Measurements from ENCODE around the gene AAMP. TPM values are rescaled to one million over a fixed set of nuclear protein-coding genes. Genes with fewer than 3 reads are reported as not detected.
"Not testable (repeated sequence)": the region's sequence is repeated elsewhere in the genome, so short reads cannot be mapped to it uniquely, and the experiment has no call there.

AAMP gene
- polyA plus RNA-seq, 1 donor = 105 TPM

DNA sequence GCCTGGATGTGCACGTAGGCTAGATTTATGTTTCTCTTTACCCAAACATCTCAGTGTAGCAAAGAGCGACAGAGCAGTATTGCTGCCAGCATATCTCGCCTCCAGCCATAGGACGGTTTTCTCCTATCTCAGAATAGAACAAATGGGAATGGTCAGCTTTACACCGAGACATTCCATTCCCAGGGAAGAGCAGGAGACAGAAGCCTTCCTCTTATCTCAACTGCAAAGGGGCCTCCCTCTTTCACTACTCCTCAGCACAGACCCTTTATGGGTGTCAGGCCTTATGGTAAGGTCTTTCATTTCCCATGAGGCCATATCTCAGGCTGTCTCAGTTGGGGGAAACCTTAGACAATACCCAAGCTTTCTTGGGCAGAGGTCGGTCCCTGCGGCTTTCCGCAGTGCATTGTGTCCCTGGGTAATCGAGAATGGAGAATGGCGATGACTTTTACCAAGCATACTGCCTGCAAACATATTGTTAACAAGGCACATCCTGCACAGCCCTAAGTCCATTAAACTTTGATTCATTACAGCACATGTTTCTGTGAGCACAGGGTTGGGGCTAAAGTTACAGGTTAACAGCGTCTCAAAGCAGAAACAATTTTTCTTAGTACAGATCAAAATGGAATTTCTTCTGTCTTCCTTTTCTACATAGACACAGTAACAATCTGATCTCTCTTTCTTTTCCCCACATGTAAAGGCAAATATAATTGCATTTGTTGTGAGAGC is 41.8 kb upstream of the AAMP start:
- Histone ChIP-seq H3K27ac (ENCODE audit: low read length) (peak overlapping the region; percentile 97), H3K4me1 (ENCODE audit: control insufficient read depth, insufficient read depth, low read length) (peaks cover 45% of the 10 kb centered on the region)
- no CpG with 5 or more reads among the region's 11 CpGs for WGBS (ENCODE audit: insufficient coverage, low lambda C conversion rate)
- H3K27me3 ChIP-seq (ENCODE audit: control insufficient read depth, insufficient read depth, low read length); H3K9me3 ChIP-seq (ENCODE audit: control insufficient read depth, low read depth, low read length); H3K36me3 ChIP-seq (ENCODE audit: control insufficient read depth, insufficient read depth, low read length); H3K4me3 ChIP-seq (ENCODE audit: low read length): not testable (repeated sequence)
- peak in 1 of 2 donors; percentile 88 for DNase-seq

DNA sequence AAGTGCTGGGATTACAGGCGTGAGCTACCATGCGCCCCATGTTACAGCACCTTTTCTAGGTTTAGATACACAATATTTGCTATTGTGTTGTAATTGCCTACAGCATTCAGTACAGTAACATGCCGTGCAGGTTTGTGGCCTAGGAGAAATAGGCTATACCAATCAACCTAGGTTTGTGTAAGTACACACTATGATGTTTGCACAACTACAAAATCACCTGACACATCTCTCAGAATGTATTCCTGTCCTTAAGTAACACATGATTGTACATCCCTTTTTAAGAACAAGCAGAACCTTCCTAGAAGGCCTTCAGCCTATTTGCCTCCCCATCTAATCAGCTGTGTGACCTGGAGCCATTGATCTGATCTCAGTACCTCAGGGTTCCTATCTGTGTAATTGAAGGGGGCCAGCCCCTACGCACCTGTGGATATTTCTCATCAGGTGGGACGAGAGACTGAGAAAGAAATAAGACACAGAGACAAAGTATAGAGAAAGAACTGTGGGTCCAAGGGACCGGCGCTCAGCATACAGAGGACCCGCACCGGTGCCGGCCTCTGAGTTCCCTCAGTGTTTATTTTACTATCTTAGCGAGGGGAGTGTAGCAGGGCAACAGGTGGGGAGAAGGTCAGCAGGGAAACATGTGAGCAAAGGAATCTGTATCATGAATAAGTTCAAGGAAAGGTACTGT is 41.1 kb upstream of the AAMP start:
- Histone ChIP-seq H3K9me3 (ENCODE audit: control insufficient read depth, low read depth, low read length) (no peaks in the 10 kb centered on the region), H3K27me3 (ENCODE audit: control insufficient read depth, insufficient read depth, low read length) (no peaks in the 10 kb centered on the region), H3K36me3 (ENCODE audit: control insufficient read depth, insufficient read depth, low read length) (no peaks in the 10 kb centered on the region), H3K4me3 (ENCODE audit: low read length) (peak overlapping the region; percentile 5), H3K4me1 (ENCODE audit: control insufficient read depth, insufficient read depth, low read length) (peaks cover 47% of the 10 kb centered on the region), H3K27ac (ENCODE audit: low read length) (peak overlapping the region; percentile 97)
- DNase-seq = peak in 1 of 2 donors; percentile 78
- no CpG with 5 or more reads among the region's 11 CpGs for WGBS (ENCODE audit: insufficient coverage, low lambda C conversion rate)

DNA sequence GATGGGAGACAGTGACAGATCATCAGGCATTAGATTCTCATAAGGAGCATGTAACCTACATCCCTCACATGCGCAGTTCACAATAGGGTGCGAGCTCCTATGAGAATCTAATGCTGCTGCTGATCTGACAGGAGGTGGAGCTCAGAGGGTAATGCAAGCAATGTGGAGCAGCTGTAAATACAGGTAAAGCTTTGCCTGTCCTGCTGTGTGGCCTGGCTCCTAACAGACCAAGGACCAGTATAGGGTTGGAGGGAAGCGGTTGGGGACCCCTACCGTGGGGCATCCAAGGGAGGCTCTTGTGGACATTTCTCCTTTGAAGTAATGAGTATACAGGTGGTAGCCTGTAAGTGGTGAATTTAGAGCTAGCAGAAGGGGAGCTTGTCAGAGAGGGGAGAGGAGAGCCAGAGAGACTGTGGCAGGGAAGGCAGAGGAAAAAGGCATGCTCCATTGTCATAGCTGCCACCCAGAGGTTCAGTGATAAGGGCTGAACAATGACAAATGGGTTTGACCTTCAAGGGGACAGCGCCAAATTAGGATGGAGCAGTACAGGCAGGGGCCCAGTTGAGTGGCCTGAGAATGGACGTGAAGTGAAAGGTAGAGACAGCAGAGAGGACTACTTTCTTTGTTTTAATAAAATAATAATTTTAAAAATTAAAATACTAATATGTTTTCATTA is 37.6 kb upstream of the AAMP start:
- Histone ChIP-seq H3K27me3 (ENCODE audit: control insufficient read depth, insufficient read depth, low read length) (no peaks in the 10 kb centered on the region), H3K9me3 (ENCODE audit: control insufficient read depth, low read depth, low read length) (no peaks in the 10 kb centered on the region), H3K4me1 (ENCODE audit: control insufficient read depth, insufficient read depth, low read length) (peaks cover 43% of the 10 kb centered on the region), H3K36me3 (ENCODE audit: control insufficient read depth, insufficient read depth, low read length) (no peaks in the 10 kb centered on the region), H3K27ac (ENCODE audit: low read length) (no peak overlapping the region), H3K4me3 (ENCODE audit: low read length) (no peak overlapping the region)
- WGBS (ENCODE audit: insufficient coverage, low lambda C conversion rate) = no CpG with 5 or more reads among the region's 6 CpGs
- DNase-seq = no peak

DNA sequence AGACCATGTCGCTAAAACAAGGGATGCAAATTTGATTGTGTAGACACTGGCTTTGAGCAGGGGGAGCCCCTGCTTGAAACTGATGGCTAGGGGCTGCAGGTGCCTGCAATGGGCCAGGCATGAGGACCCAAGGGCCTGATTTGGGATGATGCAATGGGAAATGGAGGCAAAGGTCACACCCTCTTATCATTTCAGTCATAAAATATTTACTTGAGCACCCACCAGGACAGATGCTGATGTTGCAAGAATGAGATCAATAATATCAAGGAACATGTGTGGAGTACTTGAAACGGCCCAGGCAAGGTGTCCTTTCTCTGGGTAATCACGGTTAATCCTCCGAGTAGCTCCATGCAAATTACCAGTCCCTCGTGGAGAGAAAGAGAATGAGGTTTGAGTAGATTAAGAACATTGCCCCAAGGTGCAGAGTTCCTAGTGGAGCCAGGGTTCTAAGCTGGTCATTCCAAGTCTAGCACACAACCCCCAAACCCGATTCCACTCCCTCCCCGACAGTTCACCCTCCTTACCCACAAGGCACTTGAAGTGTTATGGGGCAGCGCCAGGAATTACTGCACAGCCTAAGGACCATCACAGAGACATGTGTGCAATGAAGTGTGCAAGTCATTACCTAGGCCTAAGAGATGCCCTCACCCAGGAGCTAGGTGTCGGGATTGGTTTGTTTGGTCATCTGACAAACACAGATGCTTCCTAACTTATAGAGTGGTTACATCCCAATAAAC is 36.4 kb upstream of the AAMP start:
- no peak overlapping the region for H3K27ac ChIP-seq (ENCODE audit: low read length)
- no peaks in the 10 kb centered on the region for H3K36me3 ChIP-seq (ENCODE audit: control insufficient read depth, insufficient read depth, low read length)
- H3K9me3 ChIP-seq (ENCODE audit: control insufficient read depth, low read depth, low read length) = no peaks in the 10 kb centered on the region
- WGBS (ENCODE audit: insufficient coverage, low lambda C conversion rate) = no CpG with 5 or more reads among the region's 9 CpGs
- peaks cover 32% of the 10 kb centered on the region for H3K4me1 ChIP-seq (ENCODE audit: control insufficient read depth, insufficient read depth, low read length)
- no peak overlapping the region for H3K4me3 ChIP-seq (ENCODE audit: low read length)
- H3K27me3 ChIP-seq (ENCODE audit: control insufficient read depth, insufficient read depth, low read length) = no peaks in the 10 kb centered on the region
- DNase-seq = peak in 1 of 2 donors; percentile 70

DNA sequence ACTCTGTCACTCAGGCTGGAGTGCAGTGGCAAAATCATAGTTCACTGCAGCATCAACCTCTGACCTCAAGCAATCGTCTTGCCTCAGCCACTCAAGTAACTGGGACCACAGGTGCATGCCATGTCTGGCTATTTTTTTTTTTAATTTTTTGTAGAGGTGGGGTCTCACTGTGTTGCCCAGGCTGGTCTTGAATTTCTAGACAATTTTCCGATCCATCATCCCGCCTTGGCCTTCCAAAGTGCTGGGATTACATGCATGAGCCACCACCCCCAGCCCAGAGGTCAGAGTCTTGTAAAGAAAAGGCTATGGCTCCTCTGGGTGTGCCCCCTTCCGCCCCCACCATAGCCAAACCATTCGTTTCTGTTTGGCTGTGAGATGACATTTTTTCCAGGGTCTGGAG is 35.4 kb upstream of the AAMP start:
- Histone ChIP-seq H3K36me3 (ENCODE audit: control insufficient read depth, insufficient read depth, low read length) (no peaks in the 10 kb centered on the region), H3K4me3 (ENCODE audit: low read length) (no peak overlapping the region), H3K27ac (ENCODE audit: low read length) (no peak overlapping the region), H3K27me3 (ENCODE audit: control insufficient read depth, insufficient read depth, low read length) (no peaks in the 10 kb centered on the region), H3K9me3 (ENCODE audit: control insufficient read depth, low read depth, low read length) (no peaks in the 10 kb centered on the region), H3K4me1 (ENCODE audit: control insufficient read depth, insufficient read depth, low read length) (peaks cover 26% of the 10 kb centered on the region)
- WGBS (ENCODE audit: insufficient coverage, low lambda C conversion rate) = no CpG with 5 or more reads among the region's 5 CpGs
- DNase-seq = no peak

DNA sequence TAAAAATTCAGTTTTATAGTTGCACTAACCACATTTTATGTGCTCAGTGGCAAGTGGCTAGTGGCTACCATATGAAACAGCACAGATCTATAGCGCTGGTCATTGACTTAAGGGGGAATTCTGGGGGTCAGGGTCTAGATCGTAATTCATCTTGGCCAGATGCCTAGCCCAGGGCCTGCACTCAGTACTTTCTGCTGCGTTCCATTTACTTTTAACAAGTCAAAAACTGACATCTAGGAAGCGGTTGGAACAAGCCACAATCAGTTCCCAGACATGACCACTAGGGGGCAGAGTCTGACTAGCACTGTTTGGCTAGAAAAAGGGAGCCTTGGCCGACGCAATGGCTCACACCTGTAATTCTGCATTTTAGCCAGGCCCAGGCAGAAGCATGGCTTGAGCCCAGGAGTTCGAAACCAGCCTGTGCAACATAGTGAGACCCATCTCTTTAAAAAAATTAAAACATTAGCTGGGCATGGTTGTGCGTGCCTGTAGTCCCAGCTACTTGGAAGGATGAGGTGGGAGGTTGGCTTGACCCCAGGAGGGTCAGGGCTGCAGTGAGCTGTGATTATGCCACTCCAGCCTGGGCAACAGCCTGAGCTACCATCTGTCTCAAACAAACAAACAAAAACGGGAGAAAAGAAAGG is 31.4 kb upstream of the AAMP start:
- Histone ChIP-seq H3K27me3 (ENCODE audit: control insufficient read depth, insufficient read depth, low read length) (no peaks in the 10 kb centered on the region), H3K27ac (ENCODE audit: low read length) (no peak overlapping the region), H3K36me3 (ENCODE audit: control insufficient read depth, insufficient read depth, low read length) (no peaks in the 10 kb centered on the region), H3K4me3 (ENCODE audit: low read length) (no peak overlapping the region), H3K4me1 (ENCODE audit: control insufficient read depth, insufficient read depth, low read length) (peaks cover 13% of the 10 kb centered on the region), H3K9me3 (ENCODE audit: control insufficient read depth, low read depth, low read length) (no peaks in the 10 kb centered on the region)
- WGBS (ENCODE audit: insufficient coverage, low lambda C conversion rate) = no CpG with 5 or more reads among the region's 9 CpGs
- DNase-seq = peak; percentile 80 to 81

DNA sequence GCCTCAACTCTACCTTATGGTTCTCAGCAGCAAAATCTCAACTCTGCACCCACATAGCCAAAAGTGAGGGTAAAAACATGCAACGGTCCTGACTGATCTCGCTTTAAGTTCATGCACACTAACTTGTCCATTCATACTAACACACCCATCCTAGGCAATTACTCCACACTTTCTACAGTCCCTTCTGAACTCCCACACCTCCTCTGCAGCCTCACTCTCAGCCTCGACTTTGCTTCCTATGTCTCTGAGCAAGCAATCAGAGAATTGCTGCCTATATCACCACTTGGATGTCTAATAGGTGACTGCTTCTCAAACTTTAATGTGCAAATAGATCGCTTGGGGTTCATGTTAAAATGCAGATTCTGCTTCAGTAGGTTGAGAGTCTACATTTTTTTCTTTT is 30.2 kb upstream of the AAMP start:
- Histone ChIP-seq H3K4me3 (ENCODE audit: low read length) (no peak overlapping the region), H3K4me1 (ENCODE audit: control insufficient read depth, insufficient read depth, low read length) (peaks cover 19% of the 10 kb centered on the region), H3K27ac (ENCODE audit: low read length) (no peak overlapping the region), H3K9me3 (ENCODE audit: control insufficient read depth, low read depth, low read length) (no peaks in the 10 kb centered on the region), H3K27me3 (ENCODE audit: control insufficient read depth, insufficient read depth, low read length) (no peaks in the 10 kb centered on the region), H3K36me3 (ENCODE audit: control insufficient read depth, insufficient read depth, low read length) (no peaks in the 10 kb centered on the region)
- DNase-seq = peak in 1 of 2 donors; percentile 6
- WGBS (ENCODE audit: insufficient coverage, low lambda C conversion rate) = 100% methylated on average over 1 of the region's 4 CpGs

DNA sequence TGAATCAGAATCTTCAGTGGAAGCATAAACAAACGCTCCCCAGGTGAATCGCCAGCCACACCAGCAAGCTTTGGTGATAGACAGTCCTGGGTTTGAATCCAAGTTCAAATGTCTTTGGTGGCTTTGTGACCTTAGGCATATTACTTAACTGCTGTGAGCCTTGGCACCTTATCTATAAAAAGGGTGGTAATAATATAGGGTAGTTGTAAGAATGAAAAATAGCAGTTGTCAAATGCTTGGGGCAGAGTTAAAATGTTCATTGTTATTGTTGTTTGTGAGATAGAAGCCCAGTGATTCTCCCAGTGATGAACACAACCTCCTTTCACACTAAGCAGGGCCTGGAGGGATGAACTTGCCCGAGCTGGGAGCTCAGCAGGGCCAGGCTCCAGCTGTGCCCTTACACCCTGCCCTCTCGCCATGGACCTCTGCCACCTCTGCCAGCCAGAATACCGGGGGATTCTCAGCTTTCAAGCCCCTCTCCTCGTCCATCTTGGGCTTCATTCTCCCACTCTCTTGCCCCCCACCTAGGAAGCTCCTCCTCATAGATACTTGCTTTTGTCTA is 28.5 kb upstream of the AAMP start:
- Histone ChIP-seq H3K36me3 (ENCODE audit: control insufficient read depth, insufficient read depth, low read length) (no peaks in the 10 kb centered on the region), H3K4me3 (ENCODE audit: low read length) (no peak overlapping the region), H3K4me1 (ENCODE audit: control insufficient read depth, insufficient read depth, low read length) (peaks cover 36% of the 10 kb centered on the region), H3K27ac (ENCODE audit: low read length) (no peak overlapping the region), H3K27me3 (ENCODE audit: control insufficient read depth, insufficient read depth, low read length) (no peaks in the 10 kb centered on the region), H3K9me3 (ENCODE audit: control insufficient read depth, low read depth, low read length) (no peaks in the 10 kb centered on the region)
- 86% methylated on average over 1 of the region's 6 CpGs for WGBS (ENCODE audit: insufficient coverage, low lambda C conversion rate)
- DNase-seq = no peak

DNA sequence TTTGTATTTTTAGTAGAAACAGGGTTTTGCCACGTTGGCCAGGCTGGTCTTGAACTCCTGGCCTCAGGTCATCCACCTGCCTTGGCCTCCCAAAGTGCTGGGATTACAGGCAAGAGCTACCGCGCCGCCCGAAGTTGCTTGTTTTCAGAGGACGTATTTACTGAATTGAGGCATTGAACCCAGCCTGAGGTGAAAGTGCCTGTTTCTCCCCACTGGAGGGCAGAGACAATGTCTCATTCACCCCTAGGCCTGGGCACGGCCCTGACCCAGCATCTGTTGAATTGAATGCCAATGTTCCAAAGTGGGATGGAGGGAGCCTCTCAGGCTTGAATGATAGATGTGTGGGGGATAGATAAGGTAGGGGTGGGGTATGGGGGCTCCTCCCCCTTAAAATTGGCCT is 26.9 kb upstream of the AAMP start:
- Histone ChIP-seq H3K9me3 (ENCODE audit: control insufficient read depth, low read depth, low read length) (no peaks in the 10 kb centered on the region), H3K4me3 (ENCODE audit: low read length) (no peak overlapping the region), H3K27ac (ENCODE audit: low read length) (no peak overlapping the region), H3K36me3 (ENCODE audit: control insufficient read depth, insufficient read depth, low read length) (no peaks in the 10 kb centered on the region), H3K4me1 (ENCODE audit: control insufficient read depth, insufficient read depth, low read length) (peaks cover 43% of the 10 kb centered on the region), H3K27me3 (ENCODE audit: control insufficient read depth, insufficient read depth, low read length) (no peaks in the 10 kb centered on the region)
- no peak for DNase-seq
- WGBS (ENCODE audit: insufficient coverage, low lambda C conversion rate) = no CpG with 5 or more reads among the region's 7 CpGs
